ENCODE measurements around the gene FUT1. TPM values are rescaled to one million over a fixed set of nuclear protein-coding genes. Genes with fewer than 3 reads are reported as not detected.

Gene FUT1
- total RNA-seq, 2 experiments from 2014 or later = 0.03 TPM; not detected in 1

GRCh38 chr19:48714759-48715675, 37.4 kb downstream of the FUT1 start:
- DNase-seq (ENCODE audit: low spot score) = no peak
- H3K27ac ChIP-seq (ENCODE audit: low read depth, low read length, poor library complexity, severe bottlenecking) = peak overlapping the region; percentile 33
- H3K9me2 ChIP-seq (ENCODE audit: insufficient read depth, low read length) = no peaks in the 10 kb centered on the region
- POLR2A ChIA-PET = interaction anchor here (0.5 to 1.7 kb wide), 2 partner anchors 10 to 228 kb away, joined by 4 to 5 read pairs; no protein-coding TSS in a partner anchor
- H3K79me2 ChIP-seq (ENCODE audit: insufficient read depth, low read depth, low read length) = no peaks in the 10 kb centered on the region
- intact Hi-C loops (cut with micrococcal nuclease; ENCODE audit: unreplicated experiment) = loop anchor here (1.0 to 2.0 kb wide), 3 partner anchors 24 to 96 kb away; partner anchors contain the start of genes RPL18 and SPHK2
- H3K4me1 ChIP-seq (ENCODE audit: insufficient read depth, low read length, poor library complexity, severe bottlenecking) = peaks cover 26% of the 10 kb centered on the region
- H3K4me2 ChIP-seq (ENCODE audit: low read length) = peak overlapping the region; percentile 94
- no TSS peak for BruUV-seq (replicated peaks)
- peak overlapping the region; percentile 74 for H3K4me3 ChIP-seq (ENCODE audit: low read depth, low read length, poor library complexity, severe bottlenecking)
- peak overlapping the region; percentile 62 for H2AFZ ChIP-seq (ENCODE audit: low read length)
- no peak for TF ChIP-seq EZH2phosphoT487 (IDR thresholded peaks at IDR 0.05; ENCODE audit: borderline replicate concordance, low read depth, low read length)
- TF ChIP-seq CTCF (conservative IDR thresholded peaks at IDR 0.05; ENCODE audit: low read length) = no peak
- H4K20me1 ChIP-seq (ENCODE audit: insufficient read depth, low read length) = no peaks in the 10 kb centered on the region
- no peaks in the 10 kb centered on the region for H3K36me3 ChIP-seq (ENCODE audit: insufficient read depth, low read length)
- CTCF ChIA-PET (ENCODE audit: unreplicated experiment) = no interaction called here
- no peaks in the 10 kb centered on the region for H3K9me3 ChIP-seq (ENCODE audit: low read length)

GRCh38 chr19:48713864-48714755, 38.3 kb downstream of the FUT1 start:
- peak overlapping the region; percentile 33 for H3K27ac ChIP-seq (ENCODE audit: low read depth, low read length, poor library complexity, severe bottlenecking)
- peak; percentile 99 for DNase-seq (ENCODE audit: low spot score)
- peaks cover 22% of the 10 kb centered on the region for H3K4me1 ChIP-seq (ENCODE audit: insufficient read depth, low read length, poor library complexity, severe bottlenecking)
- H3K79me2 ChIP-seq (ENCODE audit: insufficient read depth, low read depth, low read length) = no peaks in the 10 kb centered on the region
- no peaks in the 10 kb centered on the region for H4K20me1 ChIP-seq (ENCODE audit: insufficient read depth, low read length)
- intact Hi-C loops (cut with micrococcal nuclease; ENCODE audit: unreplicated experiment) = loop anchor here (1.0 to 2.0 kb wide), 3 partner anchors 25 to 95 kb away; partner anchors contain the start of genes RPL18 and SPHK2
- peak overlapping the region; percentile 88 for H2AFZ ChIP-seq (ENCODE audit: low read length)
- ChIA-PET CTCF (ENCODE audit: unreplicated experiment) (no interaction called here), POLR2A (interaction anchor here (0.5 to 1.7 kb wide), 2 partner anchors 11 to 229 kb away, joined by 4 to 5 read pairs; no protein-coding TSS in a partner anchor)
- H3K9me3 ChIP-seq (ENCODE audit: low read length) = no peaks in the 10 kb centered on the region
- no peaks in the 10 kb centered on the region for H3K36me3 ChIP-seq (ENCODE audit: insufficient read depth, low read length)
- no TSS peak for BruUV-seq (replicated peaks)
- H3K4me3 ChIP-seq (ENCODE audit: low read depth, low read length, poor library complexity, severe bottlenecking) = peak overlapping the region; percentile 74
- TF ChIP-seq EZH2phosphoT487 (IDR thresholded peaks at IDR 0.05; ENCODE audit: borderline replicate concordance, low read depth, low read length) (no peak), CTCF (conservative IDR thresholded peaks at IDR 0.05; ENCODE audit: low read length) (no peak)
- peak overlapping the region; percentile 94 for H3K4me2 ChIP-seq (ENCODE audit: low read length)
- H3K9me2 ChIP-seq (ENCODE audit: insufficient read depth, low read length) = no peaks in the 10 kb centered on the region
